GM12801 (cell line): ENCODE results near the gene PARM1.

Experiments used
- TF ChIP-seq, protein P1 (sequence below): IDR thresholded peaks from one replicate; pipeline ENCODE4 v1.5.1; 2011; ENCODE audit warnings: control low read depth; ENCODE audit not compliant: insufficient read length; ENCODE audit errors: extremely low read depth

Gene PARM1

DNA sequence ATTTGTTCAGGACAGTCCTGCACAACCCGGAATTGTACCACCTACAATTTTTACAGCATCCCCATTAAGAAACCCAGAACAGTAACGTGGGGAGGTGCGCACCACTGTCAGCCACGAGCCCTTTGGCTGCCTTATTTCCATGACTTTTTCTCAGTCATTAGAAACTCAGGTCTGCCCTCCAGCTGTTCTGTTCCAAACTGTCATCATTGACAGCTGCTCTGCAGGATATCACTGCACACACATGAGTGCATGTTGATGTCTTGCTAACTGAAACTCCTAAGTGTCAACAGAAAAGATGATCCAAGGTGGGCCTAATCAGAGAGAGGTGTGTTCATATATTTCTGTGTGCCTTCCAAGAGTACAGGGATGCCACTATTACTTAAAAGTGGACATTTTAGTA, 123.4 kb downstream of the PARM1 start:
- TF ChIP-seq, protein P1, sequence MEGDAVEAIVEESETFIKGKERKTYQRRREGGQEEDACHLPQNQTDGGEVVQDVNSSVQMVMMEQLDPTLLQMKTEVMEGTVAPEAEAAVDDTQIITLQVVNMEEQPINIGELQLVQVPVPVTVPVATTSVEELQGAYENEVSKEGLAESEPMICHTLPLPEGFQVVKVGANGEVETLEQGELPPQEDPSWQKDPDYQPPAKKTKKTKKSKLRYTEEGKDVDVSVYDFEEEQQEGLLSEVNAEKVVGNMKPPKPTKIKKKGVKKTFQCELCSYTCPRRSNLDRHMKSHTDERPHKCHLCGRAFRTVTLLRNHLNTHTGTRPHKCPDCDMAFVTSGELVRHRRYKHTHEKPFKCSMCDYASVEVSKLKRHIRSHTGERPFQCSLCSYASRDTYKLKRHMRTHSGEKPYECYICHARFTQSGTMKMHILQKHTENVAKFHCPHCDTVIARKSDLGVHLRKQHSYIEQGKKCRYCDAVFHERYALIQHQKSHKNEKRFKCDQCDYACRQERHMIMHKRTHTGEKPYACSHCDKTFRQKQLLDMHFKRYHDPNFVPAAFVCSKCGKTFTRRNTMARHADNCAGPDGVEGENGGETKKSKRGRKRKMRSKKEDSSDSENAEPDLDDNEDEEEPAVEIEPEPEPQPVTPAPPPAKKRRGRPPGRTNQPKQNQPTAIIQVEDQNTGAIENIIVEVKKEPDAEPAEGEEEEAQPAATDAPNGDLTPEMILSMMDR, result no peak

DNA sequence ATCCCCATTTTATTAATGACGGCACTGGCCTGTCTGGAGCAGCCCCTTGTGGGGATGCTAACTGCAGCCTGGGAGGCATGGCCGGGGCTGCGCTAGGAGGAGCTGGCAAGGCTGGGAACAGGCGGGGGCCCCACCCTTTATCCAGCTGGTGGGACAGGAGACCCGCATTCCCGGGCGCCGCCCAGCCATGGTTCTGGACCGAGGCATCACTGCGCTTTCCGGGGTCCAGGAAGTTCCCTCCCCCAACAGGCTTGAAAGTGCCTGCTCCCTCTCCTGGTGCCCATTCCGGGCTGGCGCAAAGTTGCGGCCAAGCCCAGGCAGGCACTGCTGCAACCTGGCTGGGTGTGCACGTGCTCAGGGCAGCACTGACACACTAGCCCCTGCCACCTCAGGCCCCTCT, 124.5 kb downstream of the PARM1 start:
- TF ChIP-seq, protein P1, result no peak

DNA sequence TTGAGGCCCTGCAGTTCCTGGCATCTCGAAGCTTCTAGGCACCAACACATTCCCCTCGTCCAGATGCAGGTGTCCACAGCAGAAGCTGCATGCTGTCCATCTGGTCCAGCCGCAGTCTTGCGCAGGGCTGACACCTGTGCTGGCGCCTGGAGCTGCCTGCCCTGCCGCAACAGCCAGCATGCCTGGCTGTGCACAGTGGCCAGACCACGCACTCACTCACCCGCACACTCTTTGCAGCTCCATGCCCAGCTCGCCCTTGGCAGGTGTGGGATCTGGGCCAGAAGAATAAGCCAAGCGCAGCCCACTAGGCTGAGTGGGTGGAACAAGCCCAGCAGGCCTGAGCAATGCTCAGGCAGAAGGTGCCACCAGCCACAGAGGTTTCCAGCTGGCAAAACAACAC, 125.6 kb downstream of the PARM1 start:
- TF ChIP-seq, protein P1, result no peak

DNA sequence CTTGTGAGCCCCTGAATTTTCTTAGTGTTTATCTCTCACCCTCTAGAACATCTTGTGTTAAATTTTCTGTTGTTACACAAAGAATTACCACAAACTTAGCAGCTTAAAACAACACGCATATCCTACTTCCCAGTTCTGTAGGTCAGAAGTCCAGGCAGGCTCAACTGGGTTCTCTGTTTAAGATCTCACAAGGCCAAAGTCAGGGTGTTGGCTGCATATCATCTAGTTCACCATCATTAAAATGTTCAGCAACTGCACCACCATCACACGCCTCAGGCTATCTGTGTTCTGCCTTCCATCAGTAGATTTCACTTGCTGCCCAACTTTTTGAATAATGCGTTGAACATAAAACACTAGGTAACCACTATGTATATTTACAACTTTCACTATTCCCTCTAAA, 130.5 kb downstream of the PARM1 start:
- TF ChIP-seq, protein P1, result no peak

DNA sequence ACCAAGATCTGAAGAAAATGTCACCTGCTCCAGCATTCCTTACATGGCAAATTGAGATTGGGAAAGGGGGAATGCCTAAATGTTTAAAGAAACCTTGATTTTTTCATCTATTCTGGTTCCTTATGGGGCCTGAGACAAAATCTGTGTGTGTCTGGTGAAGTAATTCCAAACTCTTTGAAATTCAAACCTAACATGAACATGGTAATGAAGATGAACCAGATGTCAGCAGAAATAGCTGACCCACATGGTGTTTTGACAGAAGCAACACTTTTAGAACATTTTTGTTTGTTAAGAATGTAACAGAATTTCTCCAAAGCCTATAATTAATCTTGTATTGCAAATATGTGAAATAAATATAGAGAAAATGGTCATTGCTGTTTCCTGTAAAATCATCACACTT, 133.0 kb downstream of the PARM1 start:
- TF ChIP-seq, protein P1, result no peak

DNA sequence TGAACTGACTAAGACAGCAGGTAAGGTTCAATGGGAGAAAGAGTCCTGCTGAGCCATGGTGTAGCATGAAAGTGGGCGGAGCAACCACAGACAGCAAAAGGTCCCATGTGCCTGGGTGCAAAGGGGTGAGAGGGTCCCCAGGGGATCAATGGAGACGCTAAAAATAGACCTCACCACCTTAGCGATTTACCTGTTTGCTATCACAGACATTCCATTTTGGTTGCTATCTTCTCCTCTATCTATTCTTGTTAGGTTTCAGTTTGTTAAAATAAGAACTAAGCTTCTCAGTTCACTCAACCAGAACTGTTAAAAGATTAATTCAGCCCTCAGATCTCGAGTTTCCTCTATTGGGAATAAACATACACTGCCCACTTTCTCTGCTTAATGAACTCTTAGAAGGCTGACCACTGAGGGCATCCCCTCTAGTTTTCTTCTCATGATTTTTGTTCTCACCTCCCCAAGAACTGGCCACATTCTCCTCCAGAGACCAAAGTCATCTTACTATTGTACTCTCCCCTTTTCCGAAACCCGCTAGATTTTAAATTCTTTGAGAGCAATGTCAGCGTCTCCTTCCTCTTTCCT, 136.7 kb downstream of the PARM1 start:
- TF ChIP-seq, protein P1, result no peak

DNA sequence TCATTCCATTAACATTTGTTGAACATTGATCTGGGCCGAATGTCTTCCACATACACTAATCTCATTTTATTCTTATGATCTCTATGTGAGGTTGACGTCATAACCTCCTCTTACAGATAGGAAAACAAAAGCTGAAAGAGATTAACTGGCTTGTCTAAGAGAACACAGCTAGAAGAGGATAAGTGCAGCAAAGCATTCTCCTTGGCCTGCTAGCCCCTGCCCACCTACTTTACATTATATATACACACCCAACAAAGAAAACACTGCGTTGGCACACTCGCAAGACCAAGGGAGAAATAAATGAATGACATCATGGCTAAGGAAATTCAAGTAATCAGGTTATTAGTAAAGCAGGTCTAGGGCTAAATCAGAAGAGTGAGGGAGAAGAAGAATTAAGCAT, 138.4 kb downstream of the PARM1 start:
- TF ChIP-seq, protein P1, result no peak

DNA sequence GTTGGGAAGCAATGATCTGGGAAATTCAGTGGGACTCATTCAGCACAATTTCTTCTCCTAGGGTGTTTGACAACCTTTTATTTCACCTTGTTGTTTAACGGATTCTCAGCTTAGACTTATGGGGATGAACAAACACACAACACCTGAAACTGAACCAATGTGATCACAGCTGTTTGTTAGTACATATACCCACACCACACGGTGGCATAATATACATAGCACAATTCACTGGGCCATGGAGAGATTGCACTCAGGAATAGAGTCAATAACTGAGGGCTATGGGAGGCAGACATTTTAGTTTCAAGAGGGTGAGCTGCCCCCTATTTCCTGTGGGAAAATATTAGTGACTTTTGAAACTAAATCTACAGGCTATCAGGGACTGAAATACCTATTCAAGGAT, 148.0 kb downstream of the PARM1 start:
- TF ChIP-seq, protein P1, result no peak
